HG03354 (cell line): ENCODE data around the gene FBH1.

Experiments
- ATAC-seq: cut with Tn5 transposase; IDR thresholded peaks from one replicate; pipeline ENCODE4 v1.9.1; 2021; ENCODE audit warnings: mild to moderate bottlenecking; ENCODE audit not compliant: unreplicated experiment, poor library complexity, severe bottlenecking

Gene FBH1

DNA sequence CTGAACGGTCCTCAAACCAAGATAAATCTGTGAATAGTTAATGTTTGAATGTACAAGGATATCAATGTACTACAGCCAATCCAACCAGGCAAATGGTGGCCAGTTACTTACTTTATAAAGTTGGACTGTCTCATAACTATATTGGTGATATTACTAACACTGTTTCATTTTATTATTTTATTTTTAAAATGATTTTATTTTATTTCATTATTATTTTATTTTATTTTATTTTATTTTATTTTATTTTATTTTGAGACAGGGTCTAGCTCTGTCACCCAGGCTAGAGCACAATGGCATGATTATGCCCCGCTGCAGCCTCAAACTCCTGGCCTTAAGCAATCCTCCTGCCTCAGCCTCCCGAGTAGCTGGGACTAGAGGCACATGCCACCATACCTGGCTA is 80.5 kb downstream of the FBH1 start:
- ATAC-seq = no peak

DNA sequence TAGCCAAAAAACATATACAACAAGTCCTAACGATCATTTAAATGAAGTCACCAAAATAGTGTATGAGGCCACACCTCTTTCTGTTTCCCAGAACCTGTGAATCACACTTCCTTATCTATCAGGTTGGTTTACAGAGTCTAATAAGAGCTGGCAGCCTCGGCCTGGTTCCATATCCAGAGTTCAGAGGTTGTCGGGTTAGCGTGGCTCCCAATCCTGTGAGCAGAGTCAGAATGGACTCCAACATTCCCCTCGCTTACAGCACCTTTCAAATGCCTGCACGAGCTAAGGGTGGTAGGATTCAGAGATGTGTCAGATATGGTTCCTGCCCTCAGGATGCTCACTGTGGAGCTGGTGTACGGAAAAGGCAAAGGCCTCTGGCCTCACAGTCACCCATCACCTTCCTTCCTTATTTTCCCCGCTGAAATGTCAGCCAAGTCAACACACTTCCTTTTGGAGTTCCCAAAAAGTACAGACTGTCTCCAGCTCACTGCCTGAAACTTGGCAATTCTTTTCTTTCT is 81.3 kb downstream of the FBH1 start:
- no peak for ATAC-seq

DNA sequence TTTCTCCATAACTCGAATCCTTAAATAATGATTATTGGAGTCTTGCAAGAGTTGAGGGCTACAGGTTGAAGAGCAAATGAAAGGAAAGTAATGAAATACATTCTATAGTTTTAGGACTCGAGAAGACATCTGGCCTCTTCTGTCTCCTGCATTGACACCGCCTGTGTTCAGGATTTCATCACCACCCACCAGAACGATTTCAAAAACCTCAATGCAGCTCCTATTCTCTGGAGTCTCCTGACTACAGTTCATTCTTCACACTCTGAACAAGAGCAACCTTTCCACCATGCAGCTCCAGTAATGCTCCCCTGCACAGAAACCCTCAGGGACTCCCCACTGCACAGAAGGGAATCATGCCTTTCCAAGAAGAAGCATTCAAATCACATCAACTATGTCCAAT is 81.8 kb downstream of the FBH1 start:
- ATAC-seq = no peak

DNA sequence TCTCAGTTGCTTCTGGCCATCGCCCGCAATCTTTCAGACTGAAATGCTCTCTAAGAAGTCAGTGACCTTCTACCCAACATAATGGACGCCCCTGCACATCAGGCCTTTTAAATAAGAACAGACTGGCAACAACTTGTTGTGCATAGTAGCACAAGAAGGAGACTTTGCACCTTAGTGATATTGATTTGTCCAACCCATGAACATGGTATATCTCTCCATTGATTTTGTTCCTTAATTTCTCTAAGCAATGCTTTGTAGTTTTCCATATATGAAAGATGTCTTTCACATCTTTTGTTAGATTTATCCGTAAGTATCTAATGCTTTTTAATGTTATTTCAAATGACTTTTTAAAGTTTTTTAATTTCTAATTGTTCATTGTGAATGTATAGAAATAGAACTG is 83.0 kb downstream of the FBH1 start:
- no peak for ATAC-seq

DNA sequence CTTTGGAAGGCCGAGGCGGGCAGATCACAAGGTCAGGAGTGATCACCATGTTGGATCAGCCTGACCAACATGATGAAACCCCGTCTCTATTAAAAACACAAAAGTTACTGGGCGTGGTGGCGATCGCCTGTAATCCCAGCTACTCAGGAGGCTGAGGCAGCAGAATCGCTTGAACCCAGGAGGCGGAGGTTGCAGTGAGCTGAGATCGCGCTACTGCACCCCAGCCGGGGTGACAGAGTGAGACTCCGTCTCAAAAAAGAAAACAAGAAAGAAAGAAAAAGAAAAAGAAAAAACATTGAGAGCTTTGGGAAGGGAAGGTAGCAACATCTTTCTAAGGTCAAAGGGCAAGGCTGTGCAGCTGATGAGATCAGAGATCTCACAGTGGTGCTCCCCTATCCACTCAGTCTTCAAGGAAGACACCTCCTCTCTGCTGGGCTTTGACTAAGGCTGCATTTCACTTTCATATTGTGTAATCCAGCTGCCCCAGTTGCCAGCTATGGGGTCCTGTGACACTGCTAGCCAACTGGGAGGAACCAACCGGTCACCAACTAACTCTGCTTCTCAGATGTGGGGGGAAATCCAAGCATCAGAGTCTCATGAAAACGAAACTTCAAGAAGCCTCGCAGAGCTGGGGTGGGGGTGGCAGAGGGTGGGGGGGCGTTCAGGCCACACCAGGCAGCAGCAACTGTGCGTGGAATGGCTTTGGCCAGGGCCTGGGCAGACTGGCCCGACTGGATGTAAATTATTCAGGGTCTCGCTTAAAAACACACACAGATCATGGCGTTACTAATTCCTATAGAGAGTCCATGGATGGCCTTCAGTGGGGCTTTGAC is 85.8 kb downstream of the FBH1 start:
- peak; percentile 66 for ATAC-seq

DNA sequence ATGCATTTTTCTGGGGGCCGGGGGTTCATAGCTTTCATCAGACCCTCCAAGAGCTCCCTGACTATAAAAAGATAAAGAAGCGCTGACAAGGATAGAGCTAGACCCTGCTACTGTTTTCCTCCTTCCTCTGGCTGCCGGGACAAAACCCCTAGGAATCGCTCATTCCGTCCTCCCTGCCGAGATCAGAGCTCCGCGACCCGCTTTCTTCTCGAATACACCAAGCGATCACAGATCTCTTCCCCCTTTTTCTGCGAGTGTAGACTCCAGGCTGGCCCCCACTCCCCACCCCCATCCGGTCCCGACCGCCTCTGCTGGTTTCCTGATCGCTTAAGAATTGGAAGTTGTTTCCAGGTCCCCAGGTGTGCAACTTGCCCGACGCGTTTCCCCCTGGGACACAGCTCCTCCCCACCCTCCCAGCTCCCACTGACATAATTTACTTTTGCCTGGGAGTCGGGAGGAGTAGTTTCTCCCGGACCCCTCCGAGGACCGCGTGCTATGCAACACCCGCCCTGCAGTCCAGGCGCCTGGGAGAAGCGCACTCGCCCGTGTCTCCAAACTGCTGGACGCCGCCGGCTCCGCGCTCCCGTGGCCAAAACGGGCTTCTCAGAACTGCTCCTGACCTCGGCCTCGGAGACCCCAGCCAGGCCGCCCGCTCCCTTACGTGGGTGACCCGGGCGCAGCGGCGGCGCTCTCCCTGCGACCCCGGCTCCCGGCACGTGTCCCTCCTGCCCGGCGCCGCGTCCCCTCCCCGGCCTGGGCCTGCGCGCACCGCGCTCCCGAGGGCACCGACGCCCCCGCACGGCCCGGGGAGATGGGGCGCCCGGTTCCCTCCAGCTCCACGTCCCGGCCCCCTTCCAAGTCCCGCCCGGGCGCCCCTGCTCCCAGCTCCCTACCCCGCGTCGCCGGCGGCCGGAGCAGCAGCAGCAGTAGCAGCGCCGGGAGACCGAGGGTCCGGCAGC is 86.7 kb downstream of the FBH1 start:
- ATAC-seq = peak; percentile 24

DNA sequence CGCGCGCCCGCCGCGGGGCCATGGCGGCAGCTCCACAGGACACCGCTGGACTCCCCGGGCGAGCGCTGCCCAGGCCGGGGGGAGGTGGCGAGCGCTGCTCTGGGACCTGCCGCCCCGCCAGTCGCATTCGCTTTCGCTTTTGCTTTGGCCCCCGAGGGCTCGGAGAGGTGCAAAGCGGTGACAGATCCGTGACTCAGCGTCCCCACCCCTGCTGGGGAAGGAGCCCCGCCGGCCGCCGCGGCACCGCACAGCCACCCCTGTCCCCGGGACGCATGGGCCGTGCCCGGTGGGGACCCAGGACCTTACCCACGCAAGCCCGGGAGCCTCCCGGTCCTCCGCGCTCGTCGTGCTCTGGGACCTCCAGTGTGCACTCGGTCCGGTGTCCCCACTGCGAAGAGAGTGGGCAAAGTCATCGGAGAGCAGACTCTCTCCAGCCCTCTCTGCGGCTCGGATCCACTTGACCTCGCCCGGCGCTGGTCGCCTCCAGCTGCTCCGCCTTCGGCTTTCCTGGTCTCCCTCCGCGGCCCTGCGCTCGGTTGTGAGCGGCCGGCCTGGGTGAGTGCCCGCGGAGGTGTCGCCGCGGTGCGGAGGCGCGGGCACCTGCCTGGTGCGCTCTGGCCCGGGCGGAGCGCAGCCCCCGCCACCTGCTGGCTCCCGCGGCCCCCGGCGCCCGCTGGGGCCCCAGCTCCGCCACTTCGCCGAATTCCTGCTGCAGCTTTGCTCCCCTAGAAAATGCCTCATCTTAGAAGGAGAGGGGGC is 87.6 kb downstream of the FBH1 start, which contains the start of gene IL15RA:
IL15RA (minus strand) TSS at position 73 of the 759 bp plus-strand sequence; CDS start at position 22, 51 bp downstream.
- peak; percentile 77 for ATAC-seq

DNA sequence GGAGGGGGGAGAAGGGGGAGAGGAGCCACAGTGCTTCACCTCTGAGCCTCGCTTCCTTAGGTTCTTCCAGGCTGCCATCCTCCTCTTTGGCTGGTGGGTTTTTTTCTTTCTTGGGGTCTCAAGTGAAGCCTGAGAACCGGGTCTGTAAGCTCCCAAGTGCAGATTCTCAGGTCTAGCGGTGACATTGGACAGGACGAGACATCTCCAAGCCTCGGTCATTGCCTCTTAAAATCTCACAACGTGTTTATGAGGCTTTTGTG is 88.1 kb downstream of the FBH1 start:
- ATAC-seq = no peak

DNA sequence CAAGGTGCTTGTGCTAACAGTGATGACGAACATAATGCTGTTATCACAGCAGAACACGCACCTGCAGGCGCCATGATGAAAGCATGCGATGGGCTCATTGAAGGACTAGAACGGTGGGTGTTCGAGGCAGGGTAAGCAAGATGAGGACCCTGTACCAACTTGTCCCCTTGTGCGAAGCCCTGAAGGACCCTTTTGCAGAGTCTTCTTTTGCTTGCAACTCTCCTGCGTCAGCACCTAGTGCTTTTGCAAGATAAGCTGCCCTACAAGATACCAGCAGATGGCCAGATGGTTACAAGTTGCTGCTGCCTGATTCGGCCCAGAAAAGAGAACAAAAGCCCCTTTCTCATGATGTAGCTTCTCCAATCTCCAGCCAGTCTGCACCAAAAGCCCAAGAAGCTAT is 91.5 kb downstream of the FBH1 start:
- ATAC-seq = no peak

DNA sequence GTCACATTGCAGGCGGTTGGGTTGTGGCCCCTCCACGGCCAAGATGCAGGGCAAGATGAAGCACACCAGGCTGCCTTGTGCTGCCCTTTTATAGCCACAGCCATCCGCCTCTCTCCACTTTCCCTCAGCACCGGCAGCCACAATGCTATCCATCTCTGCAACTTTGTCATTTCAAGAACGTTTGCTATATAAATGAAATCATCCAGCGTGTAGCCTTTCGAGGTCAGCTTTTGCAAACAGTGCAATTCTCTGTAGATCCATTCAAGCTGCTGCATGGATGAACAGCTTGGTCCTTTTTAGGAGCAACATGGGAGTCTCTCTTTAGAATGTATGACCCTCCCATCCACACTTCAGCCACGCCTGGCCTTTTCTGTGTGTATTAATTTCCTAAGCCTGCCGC is 93.7 kb downstream of the FBH1 start:
- no peak for ATAC-seq

DNA sequence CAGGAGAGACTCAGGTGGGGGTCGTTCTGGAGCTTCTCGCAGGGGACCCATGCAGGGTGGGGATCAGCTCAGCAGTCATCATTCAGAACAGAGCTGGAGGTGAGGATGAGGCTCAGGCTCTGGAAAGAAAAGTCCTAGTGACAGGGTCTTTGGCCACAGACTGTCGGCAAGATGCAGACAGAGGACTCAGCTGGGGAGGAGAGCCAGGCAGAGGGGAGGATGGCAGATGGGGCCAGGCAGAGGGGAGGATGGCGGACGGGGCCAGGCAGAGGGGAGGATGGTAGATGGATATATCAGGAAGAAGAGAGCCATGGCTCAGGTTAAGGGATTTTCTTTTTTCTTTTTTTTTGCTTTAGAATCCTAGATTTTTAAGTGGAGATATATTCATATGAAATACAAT is 95.0 kb downstream of the FBH1 start:
- ATAC-seq = no peak
